H9 (cell line): ENCODE results near the gene N4BP3. TPM values are rescaled to one million over a fixed set of nuclear protein-coding genes. Genes with fewer than 3 reads are reported as not detected.

Experiments
- DNase-seq: peaks from one replicate; pipeline ENCODE4 v3.0.0-alpha.2; 2017
- H2AFZ ChIP-seq: one replicate; pipeline ENCODE4 v1.6.1; 2013; ENCODE audit warnings: mild to moderate bottlenecking, low read length, control low read depth, moderate library complexity
- H2AK5ac ChIP-seq: 2 replicates; pipeline ENCODE4 v1.6.1; 2013; ENCODE audit warnings: low read length, control low read depth, mixed read lengths; ENCODE audit not compliant: insufficient read length
- H2BK120ac ChIP-seq: one replicate; pipeline ENCODE4 v1.6.1; 2013; ENCODE audit warnings: low read depth, mild to moderate bottlenecking, low read length, control low read depth, inconsistent platforms; ENCODE audit not compliant: poor library complexity, severe bottlenecking
- H2BK12ac ChIP-seq: 2 replicates; pipeline ENCODE4 v1.6.1; 2013; ENCODE audit warnings: low read length, control low read depth, mixed read lengths, low read depth; ENCODE audit not compliant: insufficient read length
- H2BK15ac ChIP-seq: 2 replicates; pipeline ENCODE4 v1.6.1; 2013; ENCODE audit warnings: low read depth, low read length, control low read depth
- H2BK20ac ChIP-seq: one replicate; pipeline ENCODE4 v1.6.1; 2013; ENCODE audit warnings: low read depth, mild to moderate bottlenecking, low read length, control low read depth, inconsistent platforms; ENCODE audit not compliant: poor library complexity, severe bottlenecking
- H2BK5ac ChIP-seq: 2 replicates; pipeline ENCODE4 v1.6.1; 2013; ENCODE audit warnings: low read length, control low read depth, mixed read lengths; ENCODE audit not compliant: insufficient read length
- H3K14ac ChIP-seq: 2 replicates; pipeline ENCODE4 v1.6.1; 2013; ENCODE audit warnings: low read length, control low read depth; ENCODE audit not compliant: insufficient read depth
- H3K18ac ChIP-seq: 2 replicates; pipeline ENCODE4 v1.6.1; 2013; ENCODE audit warnings: low read depth, mild to moderate bottlenecking, mixed read lengths, low read length, control low read depth; ENCODE audit not compliant: insufficient read length
- H3K23ac ChIP-seq: 2 replicates; pipeline ENCODE4 v1.6.1; 2013; ENCODE audit warnings: low read length, control low read depth, mixed read lengths, low read depth; ENCODE audit not compliant: insufficient read length
- H3K23me2 ChIP-seq: 2 replicates; pipeline ENCODE4 v1.6.1; 2013; ENCODE audit warnings: low read depth, mild to moderate bottlenecking, mixed read lengths, low read length, control low read depth; ENCODE audit not compliant: insufficient read length, poor library complexity, severe bottlenecking
- H3K27ac ChIP-seq: 2 replicates; pipeline ENCODE4 v1.5.1; 2013; ENCODE audit warnings: low read length, control low read depth, mixed read lengths, low read depth; ENCODE audit not compliant: insufficient read length
- H3K27me3 ChIP-seq: 2 replicates; pipeline ENCODE4 v1.6.1; 2013; ENCODE audit warnings: low read length, control low read depth, inconsistent platforms; ENCODE audit not compliant: insufficient read depth
- H3K4ac ChIP-seq: 2 replicates; pipeline ENCODE4 v1.6.1; 2013; ENCODE audit warnings: low read depth, mild to moderate bottlenecking, control low read depth, inconsistent platforms, low read length, moderate library complexity
- H3K4me1 ChIP-seq: 2 replicates; pipeline ENCODE4 v1.6.1; 2013; ENCODE audit warnings: low read length, control low read depth, inconsistent platforms; ENCODE audit not compliant: insufficient read depth
- H3K4me2 ChIP-seq: 2 replicates; pipeline ENCODE4 v1.6.1; 2013; ENCODE audit warnings: low read length, control low read depth, mixed read lengths; ENCODE audit not compliant: insufficient read length, insufficient read depth
- H3K56ac ChIP-seq: 2 replicates; pipeline ENCODE4 v1.6.1; 2013; ENCODE audit warnings: low read depth, mild to moderate bottlenecking, mixed read lengths, low read length, control low read depth; ENCODE audit not compliant: insufficient read length
- H3K79me1 ChIP-seq: 2 replicates; pipeline ENCODE4 v1.6.1; 2013; ENCODE audit warnings: low read depth, mild to moderate bottlenecking, moderate library complexity, low read length, control low read depth, inconsistent platforms; ENCODE audit not compliant: insufficient read depth, poor library complexity, severe bottlenecking
- H3K79me2 ChIP-seq: 2 replicates; pipeline ENCODE4 v1.6.1; 2013; ENCODE audit warnings: low read length, control low read depth, inconsistent platforms; ENCODE audit not compliant: insufficient read depth
- H3K9ac ChIP-seq: 2 replicates; pipeline ENCODE4 v1.6.1; 2013; ENCODE audit warnings: low read length, control low read depth, mixed read lengths; ENCODE audit not compliant: insufficient read length; ENCODE audit errors: extremely low read depth
- H3K9me3 ChIP-seq: one replicate; pipeline ENCODE4 v1.6.1; 2013; ENCODE audit warnings: low read depth, low read length, inconsistent platforms; ENCODE audit not compliant: control insufficient read depth
- H3T11ph ChIP-seq: one replicate; pipeline ENCODE4 v1.6.1; 2013; ENCODE audit warnings: mild to moderate bottlenecking, low read length, control low read depth, inconsistent platforms
- H4K20me1 ChIP-seq: one replicate; pipeline ENCODE4 v1.6.1; 2013; ENCODE audit not compliant: control insufficient read depth, insufficient read length, insufficient read depth
- H4K5ac ChIP-seq: 2 replicates; pipeline ENCODE4 v1.6.1; 2013; ENCODE audit warnings: low read depth, mild to moderate bottlenecking, mixed read lengths, low read length, control low read depth; ENCODE audit not compliant: insufficient read length
- H4K8ac ChIP-seq: replicated peaks from 2 replicates; pipeline ENCODE4 v1.6.1; 2013; ENCODE audit warnings: low read length, control low read depth, mixed read lengths, low read depth; ENCODE audit not compliant: insufficient read length
- H4K91ac ChIP-seq: 2 replicates; pipeline ENCODE4 v1.6.1; 2013; ENCODE audit warnings: low read depth, mild to moderate bottlenecking, moderate library complexity, mixed read lengths, low read length, control low read depth; ENCODE audit not compliant: insufficient read length
- H3K27ac Mint-ChIP-seq, 3 experiments: 2 replicates in 2 of 3; 3 replicates in 1 of 3; pipeline ENCODE4 v1.8.0; 2020 to 2021; ENCODE audit warnings: mixed read lengths in 3 of 3, mild to moderate bottlenecking in 1 of 3, moderate library complexity in 1 of 3
- H3K27me3 Mint-ChIP-seq: 2 replicates; pipeline ENCODE4 v1.8.0; 2021; ENCODE audit warnings: low read depth, mild to moderate bottlenecking, moderate library complexity, mixed read lengths
- H3K36me3 Mint-ChIP-seq, 3 experiments: 2 replicates in 2 of 3; 3 replicates in 1 of 3; pipeline ENCODE4 v1.8.0; 2020 to 2021; ENCODE audit warnings: low read depth in 3 of 3, mixed read lengths in 3 of 3; ENCODE audit not compliant: insufficient read depth in 1 of 3
- H3K4me1 Mint-ChIP-seq, 2 experiments: 2 replicates each; pipeline ENCODE4 v1.8.0; 2020; ENCODE audit warnings: mixed read lengths in 2 of 2
- H3K4me3 Mint-ChIP-seq, 2 experiments: 2 replicates in 1 of 2; 3 replicates in 1 of 2; pipeline ENCODE4 v1.8.0; 2020 to 2021; ENCODE audit warnings: mild to moderate bottlenecking in 2 of 2, mixed read lengths in 2 of 2, moderate library complexity in 1 of 2
- H3K9me3 Mint-ChIP-seq, 2 experiments: 2 replicates in 1 of 2; 3 replicates in 1 of 2; pipeline ENCODE4 v1.8.0; 2020; ENCODE audit warnings: mild to moderate bottlenecking in 2 of 2, mixed read lengths in 2 of 2, moderate library complexity in 1 of 2
- CTCF ChIP-seq: fragments of 200-600 bp; sonication (generic); conservative IDR thresholded peaks from 3 replicates; pipeline ENCODE4 v1.8.0; 2021; ENCODE audit warnings: antibody characterized with exemption, mild to moderate bottlenecking
- WGBS: extraction: QIAGEN DNeasy Blood & Tissue Kit; methylation state at CpG from one replicate; pipeline ENCODE4 v1.1.7; 2013; ENCODE audit warnings: missing lambda C conversion rate, low lambda C conversion rate, mixed read lengths; ENCODE audit not compliant: insufficient read length; ENCODE audit errors: extremely low coverage; 5-methylcytosine and 5-hydroxymethylcytosine counted together
- total RNA-seq: library from RNA; stranded (reverse); gene quantifications from 2 replicates; pipeline ENCODE4 v1.2.1, GENCODE V29; 2021

The N4BP3 gene
- total RNA-seq, 1 experiment from 2014 or later: 32.1 TPM

GRCh38 chr5:178143901-178144300, 30.6 kb downstream of the N4BP3 start:
- H3K9me3 Mint-ChIP-seq: no peaks in the 10 kb centered on the region
- Histone ChIP-seq H2AK5ac (no peak overlapping the region), H3K9ac (no peak overlapping the region), H3K18ac (no peak overlapping the region), H2BK15ac (no peak overlapping the region), H3K4me1 (no peaks in the 10 kb centered on the region), H2AFZ (no peak overlapping the region), H2BK120ac (no peak overlapping the region), H3K14ac (no peak overlapping the region), H3K9me3 (no peaks in the 10 kb centered on the region), H3K79me1 (no peaks in the 10 kb centered on the region), H3K79me2 (no peaks in the 10 kb centered on the region), H3K27me3 (no peaks in the 10 kb centered on the region), H4K91ac (no peak overlapping the region), H3K56ac (no peak overlapping the region), H4K8ac (no peak overlapping the region), H4K20me1 (peaks cover 2% of the 10 kb centered on the region), H3K4me2 (no peak overlapping the region), H3K27ac (no peak overlapping the region), H3T11ph (no peak overlapping the region), H2BK5ac (no peak overlapping the region), H3K23ac (no peak overlapping the region), H4K5ac (no peak overlapping the region), H2BK20ac (no peak overlapping the region), H2BK12ac (no peak overlapping the region), H3K23me2 (no peaks in the 10 kb centered on the region), H3K4ac (no peak overlapping the region)
- H3K27me3 Mint-ChIP-seq: no peaks in the 10 kb centered on the region
- no peak for DNase-seq
- TF ChIP-seq CTCF: no peak
- peak overlapping the region in 2 of 3 experiments; percentile 34 to 48; a peak in 2 of 7 replicates for H3K27ac Mint-ChIP-seq
- H3K4me1 Mint-ChIP-seq: peaks cover 0 to 3% of the 10 kb centered on the region in 2 experiments; a peak in 1 of 4 replicates
- peaks cover 63 to 91% (median 78%) of the 10 kb centered on the region in 3 experiments; a peak in 6 of 7 replicates for H3K36me3 Mint-ChIP-seq
- no peak overlapping the region for H3K4me3 Mint-ChIP-seq
- no CpG with 5 or more reads among the region's 10 CpGs for WGBS
